Adipose tissue (tissue), 3 donors: Measurements from ENCODE around the gene UBE2J1. TPM values are rescaled to one million over a fixed set of nuclear protein-coding genes. Genes with fewer than 3 reads are reported as not detected.

Source experiments
- polyA plus RNA-seq, 3 donors: library from polyadenylated mRNA; stranded (reverse); fragments of 200-250 nt; gene quantifications; one replicate each; pipeline ENCODE4 v1.2.3, GENCODE V29; 2013
- donor health status: healthy with polysubstance abuse.
- donor health status: Bipolar disorder and iron deficiency.
- donor health status: healthy.

UBE2J1 gene
- polyA plus RNA-seq, 3 donors, result 24.2 to 37.5 (median 26.0) TPM

Other genes with a start within 250 kb of the UBE2J1 start
- under 1 TPM; 0.22 to 0.45 (median 0.29) TPM for gene SRSF12, start 234.7 kb downstream of the UBE2J1 start, polyA plus RNA-seq
- gene PM20D2, start 206.7 kb downstream of the UBE2J1 start, polyA plus RNA-seq, result 1 to 10 TPM; 3.2 to 4.8 (median 4.0) TPM
- gene GABRR1, start 135.4 kb downstream of the UBE2J1 start, polyA plus RNA-seq, result not detected
- gene GABRR2, start 37.4 kb downstream of the UBE2J1 start, polyA plus RNA-seq, result under 1 TPM; 0.26 to 0.94 (median 0.56) TPM
- gene RRAGD, start 59.6 kb upstream of the UBE2J1 start, polyA plus RNA-seq, result 10 to 100 TPM in 1 of 3 donors, 1 to 10 TPM in 2; 3.7 to 12.3 (median 8.7) TPM
- gene ANKRD6, start 80.4 kb upstream of the UBE2J1 start, polyA plus RNA-seq, result 1 to 10 TPM; 3.1 to 9.3 (median 4.1) TPM